GM12873 (cell line): ENCODE results near the gene CCDC57.

Experiments used
- TF ChIP-seq, protein P1 (sequence below): IDR thresholded peaks from 2 replicates; pipeline ENCODE4 v1.5.1; 2012; ENCODE audit warnings: low read depth, mild to moderate bottlenecking, moderate library complexity, low read length, control low read depth; ENCODE audit not compliant: insufficient read depth; ENCODE audit errors: missing control alignments

CCDC57 gene

DNA sequence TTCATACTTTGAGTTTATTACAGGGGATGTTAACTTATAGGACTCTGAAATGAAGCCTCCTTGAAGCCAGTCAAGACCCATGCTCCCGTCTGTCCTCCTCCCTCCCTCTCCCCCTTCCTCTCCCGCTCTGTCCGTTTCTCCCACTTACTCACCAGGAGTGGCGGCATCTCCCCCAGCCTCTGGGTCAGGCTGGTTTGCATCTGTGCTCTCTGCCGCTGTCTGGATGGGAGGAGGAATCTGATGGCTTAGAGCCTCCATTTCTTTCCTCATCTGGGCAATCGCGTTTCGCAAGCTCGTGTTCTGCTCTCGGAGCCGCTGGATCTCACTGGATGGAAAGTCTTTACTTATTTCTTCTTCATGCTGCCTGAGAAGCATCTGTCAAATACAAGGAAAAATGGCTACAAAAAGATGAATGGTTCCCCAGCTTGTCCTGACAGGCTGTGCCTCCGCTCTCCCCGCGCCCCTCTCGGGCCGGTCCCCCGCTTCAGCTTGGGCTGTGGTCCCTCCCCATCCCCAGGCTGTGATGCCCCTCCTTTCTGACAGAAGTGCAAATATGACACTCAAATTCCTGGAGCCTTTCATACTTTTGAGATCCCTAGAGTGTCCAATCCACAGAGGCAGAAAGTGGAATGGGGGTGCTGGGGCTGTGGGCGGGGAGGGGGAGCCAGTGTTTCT lies 40.0 kb downstream of the CCDC57 start:
- TF ChIP-seq, protein P1, sequence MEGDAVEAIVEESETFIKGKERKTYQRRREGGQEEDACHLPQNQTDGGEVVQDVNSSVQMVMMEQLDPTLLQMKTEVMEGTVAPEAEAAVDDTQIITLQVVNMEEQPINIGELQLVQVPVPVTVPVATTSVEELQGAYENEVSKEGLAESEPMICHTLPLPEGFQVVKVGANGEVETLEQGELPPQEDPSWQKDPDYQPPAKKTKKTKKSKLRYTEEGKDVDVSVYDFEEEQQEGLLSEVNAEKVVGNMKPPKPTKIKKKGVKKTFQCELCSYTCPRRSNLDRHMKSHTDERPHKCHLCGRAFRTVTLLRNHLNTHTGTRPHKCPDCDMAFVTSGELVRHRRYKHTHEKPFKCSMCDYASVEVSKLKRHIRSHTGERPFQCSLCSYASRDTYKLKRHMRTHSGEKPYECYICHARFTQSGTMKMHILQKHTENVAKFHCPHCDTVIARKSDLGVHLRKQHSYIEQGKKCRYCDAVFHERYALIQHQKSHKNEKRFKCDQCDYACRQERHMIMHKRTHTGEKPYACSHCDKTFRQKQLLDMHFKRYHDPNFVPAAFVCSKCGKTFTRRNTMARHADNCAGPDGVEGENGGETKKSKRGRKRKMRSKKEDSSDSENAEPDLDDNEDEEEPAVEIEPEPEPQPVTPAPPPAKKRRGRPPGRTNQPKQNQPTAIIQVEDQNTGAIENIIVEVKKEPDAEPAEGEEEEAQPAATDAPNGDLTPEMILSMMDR, result no peak

GRCh38 chr17:82171750-82172375 lies 40.8 kb downstream of the CCDC57 start:
- TF ChIP-seq, protein P1, result no peak

- TF ChIP-seq, protein P1, result no peak
Observed at GRCh38 chr17:82170412-82170961, 42.2 kb downstream of the CCDC57 start.

- TF ChIP-seq, protein P1, result no peak
Observed at GRCh38 chr17:82168568-82168967, 44.1 kb downstream of the CCDC57 start.

GRCh38 chr17:82167028-82167427 lies 45.6 kb downstream of the CCDC57 start:
- TF ChIP-seq, protein P1, result no peak

DNA sequence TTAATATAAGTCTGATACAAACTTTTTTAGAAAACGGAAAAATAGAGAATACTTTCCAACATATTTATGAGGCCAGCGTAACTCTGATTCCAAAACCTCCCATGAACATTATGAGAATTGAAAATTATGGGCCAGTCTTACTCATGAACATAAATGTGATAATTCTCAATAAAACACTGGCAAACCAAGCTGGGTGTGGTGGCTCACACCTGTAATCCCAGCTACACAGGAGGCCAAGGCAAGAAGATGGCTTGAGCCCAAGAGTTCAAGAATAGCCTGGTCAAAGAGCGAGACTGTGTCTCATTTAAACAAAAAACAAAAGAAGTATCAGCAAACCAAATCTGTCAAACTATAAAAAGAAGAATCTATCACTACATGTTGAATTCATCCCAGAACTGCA lies 47.8 kb downstream of the CCDC57 start:
- TF ChIP-seq, protein P1, result no peak

DNA sequence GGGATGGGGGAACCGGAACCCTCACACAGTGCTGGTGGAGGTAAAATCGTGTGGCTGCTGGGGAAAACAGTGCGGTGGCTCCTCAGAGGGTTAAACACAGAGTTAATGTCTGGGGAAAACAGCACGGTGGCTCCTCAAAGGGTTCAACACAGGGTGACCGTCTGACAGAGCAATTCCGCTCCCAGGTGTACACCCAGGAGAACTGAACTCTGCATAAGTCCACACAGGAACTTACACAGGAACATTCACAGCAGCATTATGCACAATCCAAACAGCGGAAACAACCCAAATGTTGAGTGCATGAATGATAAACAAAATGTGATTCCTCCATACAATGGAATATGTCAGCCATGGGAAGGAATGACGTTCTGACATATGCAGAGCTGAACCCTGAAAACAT lies 51.4 kb downstream of the CCDC57 start:
- TF ChIP-seq, protein P1, result no peak
